Measurements from ENCODE around the gene FOXO3. TPM values are rescaled to one million over a fixed set of nuclear protein-coding genes. Genes with fewer than 3 reads are reported as not detected.

FOXO3 gene
- total RNA-seq, 1 donor from 2014 or later, result 41.4 TPM

DNA sequence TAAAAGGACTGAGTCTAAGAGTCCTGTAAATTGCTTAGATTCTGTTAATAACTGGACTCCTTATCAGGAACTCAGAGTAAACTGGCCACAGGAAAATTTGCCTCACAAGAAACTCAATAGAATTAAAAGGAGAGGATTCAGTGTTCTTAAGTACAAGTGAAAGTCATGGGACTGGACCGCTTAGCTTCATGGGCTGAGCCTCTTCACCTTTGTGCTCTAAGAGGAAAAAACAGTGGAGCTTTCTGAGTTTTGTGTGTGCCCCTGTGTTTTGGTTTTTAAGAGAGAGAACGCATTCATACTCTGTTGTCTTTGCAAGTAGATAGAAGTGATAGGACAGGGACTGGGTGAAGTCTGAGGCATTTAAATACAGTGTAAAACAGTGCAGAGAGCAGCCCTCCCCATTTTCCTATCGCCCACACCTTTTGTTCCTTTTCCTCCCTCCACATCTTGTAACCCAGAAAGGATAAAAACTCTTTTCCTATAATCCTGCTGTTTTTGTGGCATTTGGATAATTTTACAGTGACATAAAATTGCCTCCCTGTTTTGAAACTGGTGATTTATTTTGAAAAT lies 49.6 kb downstream of the FOXO3 start:
- TF ChIP-seq, protein P1, sequence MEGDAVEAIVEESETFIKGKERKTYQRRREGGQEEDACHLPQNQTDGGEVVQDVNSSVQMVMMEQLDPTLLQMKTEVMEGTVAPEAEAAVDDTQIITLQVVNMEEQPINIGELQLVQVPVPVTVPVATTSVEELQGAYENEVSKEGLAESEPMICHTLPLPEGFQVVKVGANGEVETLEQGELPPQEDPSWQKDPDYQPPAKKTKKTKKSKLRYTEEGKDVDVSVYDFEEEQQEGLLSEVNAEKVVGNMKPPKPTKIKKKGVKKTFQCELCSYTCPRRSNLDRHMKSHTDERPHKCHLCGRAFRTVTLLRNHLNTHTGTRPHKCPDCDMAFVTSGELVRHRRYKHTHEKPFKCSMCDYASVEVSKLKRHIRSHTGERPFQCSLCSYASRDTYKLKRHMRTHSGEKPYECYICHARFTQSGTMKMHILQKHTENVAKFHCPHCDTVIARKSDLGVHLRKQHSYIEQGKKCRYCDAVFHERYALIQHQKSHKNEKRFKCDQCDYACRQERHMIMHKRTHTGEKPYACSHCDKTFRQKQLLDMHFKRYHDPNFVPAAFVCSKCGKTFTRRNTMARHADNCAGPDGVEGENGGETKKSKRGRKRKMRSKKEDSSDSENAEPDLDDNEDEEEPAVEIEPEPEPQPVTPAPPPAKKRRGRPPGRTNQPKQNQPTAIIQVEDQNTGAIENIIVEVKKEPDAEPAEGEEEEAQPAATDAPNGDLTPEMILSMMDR (IDR thresholded peaks at IDR 0.05; ENCODE audit: insufficient read depth, low read length, poor library complexity, severe bottlenecking), result no peak
- DNase-seq (ENCODE audit: low read depth), result no peak
- no peaks in the 10 kb centered on the region for H3K36me3 ChIP-seq (ENCODE audit: control insufficient read depth, insufficient read depth, low read length)
- no peaks in the 10 kb centered on the region for H3K27me3 ChIP-seq (ENCODE audit: control insufficient read depth, insufficient read depth, low read length)
- no peak overlapping the region for H3K4me3 ChIP-seq (ENCODE audit: low read depth, low read length)

DNA sequence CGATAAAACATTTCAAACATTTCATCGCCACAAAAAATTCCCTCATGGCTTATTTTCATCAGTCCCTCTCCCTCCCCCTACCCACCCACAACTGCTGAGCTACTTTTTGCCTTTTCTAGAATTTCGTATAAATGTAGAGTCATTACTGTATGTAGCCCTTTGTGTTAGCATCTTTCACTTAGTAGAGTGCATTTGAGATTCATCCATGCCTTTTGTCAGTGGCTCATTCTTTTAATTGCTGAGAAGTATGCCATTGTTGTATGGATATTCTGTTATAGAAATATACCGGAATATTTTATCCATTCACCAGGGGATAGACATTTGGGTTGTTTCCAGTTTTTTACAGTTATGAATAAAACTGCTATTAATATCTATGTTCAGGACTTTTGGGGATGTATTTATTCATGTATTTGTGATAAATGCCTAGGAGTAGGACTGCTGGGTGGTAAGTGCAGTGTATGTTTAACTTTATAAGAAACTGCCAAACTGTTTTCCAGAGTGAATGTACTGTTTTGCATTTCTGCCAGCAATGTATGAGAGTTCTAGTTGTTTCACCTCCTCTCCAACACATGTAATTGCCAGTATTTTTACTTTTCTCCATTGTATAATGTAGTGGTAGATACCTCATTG lies 50.4 kb downstream of the FOXO3 start:
- H3K36me3 ChIP-seq (ENCODE audit: control insufficient read depth, insufficient read depth, low read length), result no peaks in the 10 kb centered on the region
- DNase-seq (ENCODE audit: low read depth), result no peak
- TF ChIP-seq, protein P1 (IDR thresholded peaks at IDR 0.05; ENCODE audit: insufficient read depth, low read length, poor library complexity, severe bottlenecking), result no peak
- H3K4me3 ChIP-seq (ENCODE audit: low read depth, low read length), result no peak overlapping the region
- H3K27me3 ChIP-seq (ENCODE audit: control insufficient read depth, insufficient read depth, low read length), result no peaks in the 10 kb centered on the region

DNA sequence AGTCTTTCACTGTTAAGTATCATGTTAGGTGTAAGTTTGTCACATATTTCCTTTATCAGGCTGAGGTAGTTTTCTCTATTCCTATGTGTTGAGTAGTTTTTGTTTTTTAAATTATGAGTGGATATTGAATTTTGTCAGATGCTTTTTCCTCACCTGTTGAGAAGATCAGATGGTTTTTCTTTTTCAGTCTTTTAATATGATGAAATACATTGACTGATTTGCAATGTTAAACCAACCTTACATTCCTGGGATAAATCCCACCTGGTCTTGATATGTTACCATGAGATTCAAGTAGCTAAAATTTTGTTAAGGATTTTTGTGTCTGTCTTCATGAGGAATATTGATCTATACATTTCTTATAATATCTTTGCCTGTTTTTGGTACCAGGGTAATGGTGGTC lies 52.1 kb downstream of the FOXO3 start:
- TF ChIP-seq, protein P1 (IDR thresholded peaks at IDR 0.05; ENCODE audit: insufficient read depth, low read length, poor library complexity, severe bottlenecking), result no peak
- H3K27me3 ChIP-seq (ENCODE audit: control insufficient read depth, insufficient read depth, low read length), result no peaks in the 10 kb centered on the region
- H3K4me3 ChIP-seq (ENCODE audit: low read depth, low read length), result no peak overlapping the region
- no peak for DNase-seq (ENCODE audit: low read depth)
- H3K36me3 ChIP-seq (ENCODE audit: control insufficient read depth, insufficient read depth, low read length), result no peaks in the 10 kb centered on the region

DNA sequence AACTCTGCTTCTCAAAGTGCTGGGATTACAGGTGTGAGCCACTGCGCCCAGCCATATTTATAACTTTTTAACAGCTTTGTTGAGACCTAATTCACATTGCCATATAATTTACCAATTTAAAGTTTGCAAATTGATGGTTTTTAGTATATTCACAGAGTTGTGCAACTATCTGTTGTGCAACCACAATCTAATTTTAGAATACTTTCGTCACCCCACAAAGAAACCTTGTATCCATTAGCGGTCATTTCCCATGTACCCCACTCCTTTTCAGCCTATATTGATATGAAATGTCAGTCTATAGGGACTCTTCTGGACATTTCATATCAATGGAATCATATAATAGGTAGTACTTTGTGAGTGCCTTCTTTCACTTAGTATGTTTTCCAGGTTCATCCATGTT lies 55.8 kb downstream of the FOXO3 start:
- H3K36me3 ChIP-seq (ENCODE audit: control insufficient read depth, insufficient read depth, low read length), result no peaks in the 10 kb centered on the region
- TF ChIP-seq, protein P1 (IDR thresholded peaks at IDR 0.05; ENCODE audit: insufficient read depth, low read length, poor library complexity, severe bottlenecking), result no peak
- no peak overlapping the region for H3K4me3 ChIP-seq (ENCODE audit: low read depth, low read length)
- no peaks in the 10 kb centered on the region for H3K27me3 ChIP-seq (ENCODE audit: control insufficient read depth, insufficient read depth, low read length)
- no peak for DNase-seq (ENCODE audit: low read depth)

DNA sequence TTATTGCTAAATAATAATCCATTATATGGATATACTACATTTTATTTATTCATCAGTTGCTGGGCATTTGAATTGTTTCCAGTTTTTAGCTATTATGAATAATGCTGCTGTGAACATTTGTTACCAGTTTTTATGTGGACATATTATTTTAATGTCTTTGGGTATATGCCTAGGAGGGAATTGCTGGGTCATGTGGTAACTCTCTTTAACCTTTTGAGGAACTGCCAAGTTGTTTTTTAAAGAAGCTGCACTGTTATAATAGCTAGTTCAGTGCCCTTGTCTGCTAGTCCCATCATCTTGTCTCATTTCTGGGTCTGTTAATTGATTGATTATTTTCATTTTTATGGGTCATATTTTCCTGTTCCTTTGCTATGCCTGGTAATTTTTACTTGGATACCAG lies 56.3 kb downstream of the FOXO3 start:
- Histone ChIP-seq H3K4me3 (ENCODE audit: low read depth, low read length) (no peak overlapping the region), H3K27me3 (ENCODE audit: control insufficient read depth, insufficient read depth, low read length) (no peaks in the 10 kb centered on the region), H3K36me3 (ENCODE audit: control insufficient read depth, insufficient read depth, low read length) (no peaks in the 10 kb centered on the region)
- TF ChIP-seq, protein P1 (IDR thresholded peaks at IDR 0.05; ENCODE audit: insufficient read depth, low read length, poor library complexity, severe bottlenecking), result no peak
- no peak for DNase-seq (ENCODE audit: low read depth)
